Urinary bladder (tissue), 4 donors: Measurements from ENCODE around the gene SNRPD1. TPM values are rescaled to one million over a fixed set of nuclear protein-coding genes. Genes with fewer than 3 reads are reported as not detected.
A peak's percentile ranks its signal among the peaks of the same experiment; 100 is the strongest.
"Not testable (repeated sequence)": the region's sequence is repeated elsewhere in the genome, so short reads cannot be mapped to it uniquely, and the experiment has no call there.

Experiments
- DNase-seq: peaks from one replicate; pipeline ENCODE4 v3.0.0-alpha.2; 2015; ENCODE audit errors: extremely low spot score
- H3K27ac ChIP-seq: one replicate; pipeline ENCODE4 v1.5.1; 2013; ENCODE audit warnings: low read depth, mild to moderate bottlenecking, moderate library complexity
- H3K36me3 ChIP-seq: one replicate; pipeline ENCODE4 v1.6.1; 2013; ENCODE audit warnings: mild to moderate bottlenecking, moderate library complexity; ENCODE audit not compliant: insufficient read depth
- H3K4me1 ChIP-seq: one replicate; pipeline ENCODE4 v1.6.1; 2013; ENCODE audit warnings: mild to moderate bottlenecking, moderate library complexity; ENCODE audit not compliant: insufficient read depth
- H3K4me3 ChIP-seq: one replicate; pipeline ENCODE4 v1.5.1; 2013; ENCODE audit warnings: low read depth, low read length
- WGBS: extraction: QIAGEN DNeasy Blood & Tissue Kit; methylation state at CpG from one replicate; pipeline ENCODE4 v1.1.7; 2013; 5-methylcytosine and 5-hydroxymethylcytosine counted together
- polyA plus RNA-seq: library from polyadenylated mRNA; stranded (reverse); fragments of 200-250 nt; gene quantifications from one replicate; pipeline ENCODE4 v1.2.3, GENCODE V29; 2013
- total RNA-seq: library from RNA; depleted of rRNA; stranded (reverse); fragments of >200 nt; gene quantifications from one replicate; pipeline ENCODE4 v1.2.3, GENCODE V29; 2014
- donor health status: healthy with polysubstance abuse.
- donor health status: healthy.

SNRPD1 gene
- total RNA-seq (10.6 TPM), polyA plus RNA-seq (15.5 TPM)

GRCh38 chr18:21612125-21613039 is at the start of gene SNRPD1:
SNRPD1 (plus strand) TSS chr18:21612314; CDS start chr18:21612430, 116 bp downstream.
- H3K36me3 ChIP-seq, result no peaks in the 10 kb centered on the region
- H3K27ac ChIP-seq, result peak within 1 kb of the TSS; percentile 84
- peak; percentile 75 for DNase-seq
- peak within 1 kb of the TSS; percentile 92 for H3K4me3 ChIP-seq
- under 1% methylated on average over 59 of the region's 59 CpGs for WGBS
- no peaks in the 10 kb centered on the region for H3K4me1 ChIP-seq

GRCh38 chr18:21571772-21572171 is 40.3 kb upstream of the SNRPD1 start:
- no peak for DNase-seq
- Histone ChIP-seq H3K4me1 (no peaks in the 10 kb centered on the region), H3K27ac (no peak overlapping the region), H3K4me3 (no peak overlapping the region), H3K36me3 (no peaks in the 10 kb centered on the region)

GRCh38 chr18:21575656-21576055 is 36.5 kb upstream of the SNRPD1 start:
- 93% methylated on average over 4 of the region's 4 CpGs for WGBS
- no peaks in the 10 kb centered on the region for H3K36me3 ChIP-seq

GRCh38 chr18:21584391-21584790 is 27.7 kb upstream of the SNRPD1 start:
- H3K27ac ChIP-seq, result no peak overlapping the region
- no peak for DNase-seq
- H3K4me3 ChIP-seq, result no peak overlapping the region
- 92% methylated on average over 5 of the region's 5 CpGs for WGBS
- H3K4me1 ChIP-seq, result no peaks in the 10 kb centered on the region
- H3K36me3 ChIP-seq, result no peaks in the 10 kb centered on the region

More at GRCh38 chr18:21575656-21576055, 36.5 kb upstream of the SNRPD1 start:
- Histone ChIP-seq H3K27ac (no peak overlapping the region), H3K4me1 (no peaks in the 10 kb centered on the region), H3K4me3 (no peak overlapping the region)
- no peak for DNase-seq

GRCh38 chr18:21592361-21592760 is 19.8 kb upstream of the SNRPD1 start:
- not testable (repeated sequence) for H3K27ac ChIP-seq, H3K36me3 ChIP-seq, H3K4me3 ChIP-seq, H3K4me1 ChIP-seq, DNase-seq
- 99% methylated on average over 16 of the region's 33 CpGs for WGBS

- no peak overlapping the region for H3K27ac ChIP-seq
- WGBS, result 91% methylated on average over 3 of the region's 7 CpGs
Measured at GRCh38 chr18:21593540-21594257, 18.4 kb upstream of the SNRPD1 start.

GRCh38 chr18:21597620-21598019 is 14.5 kb upstream of the SNRPD1 start:
- no peak for DNase-seq
- no peak overlapping the region for H3K4me3 ChIP-seq
- WGBS, result 54% methylated on average over 1 of the region's 1 CpG
- no peaks in the 10 kb centered on the region for H3K36me3 ChIP-seq
- H3K27ac ChIP-seq, result no peak overlapping the region
- H3K4me1 ChIP-seq, result no peaks in the 10 kb centered on the region

More at GRCh38 chr18:21593540-21594257, 18.4 kb upstream of the SNRPD1 start:
- no peaks in the 10 kb centered on the region for H3K36me3 ChIP-seq
- H3K4me1 ChIP-seq, result no peaks in the 10 kb centered on the region
- no peak for DNase-seq
- H3K4me3 ChIP-seq, result no peak overlapping the region

GRCh38 chr18:21598726-21599584 is 13.2 kb upstream of the SNRPD1 start:
- peak overlapping the region; percentile 76 for H3K4me3 ChIP-seq
- 63% methylated on average over 18 of the region's 18 CpGs for WGBS
- no peaks in the 10 kb centered on the region for H3K4me1 ChIP-seq
- H3K27ac ChIP-seq, result no peak overlapping the region
- H3K36me3 ChIP-seq, result no peaks in the 10 kb centered on the region
- DNase-seq, result no peak

GRCh38 chr18:21599585-21600525 is 12.3 kb upstream of the SNRPD1 start:
- DNase-seq, result no peak
- H3K4me3 ChIP-seq, result peak overlapping the region; percentile 76
- H3K36me3 ChIP-seq, result no peaks in the 10 kb centered on the region
- peak overlapping the region; percentile 95 for H3K27ac ChIP-seq
- under 1% methylated on average over 67 of the region's 67 CpGs for WGBS
- no peaks in the 10 kb centered on the region for H3K4me1 ChIP-seq

GRCh38 chr18:21600526-21601410 is 11.3 kb upstream of the SNRPD1 start, which contains the start of gene ESCO1:
ESCO1 (minus strand) TSS chr18:21600704; CDS start chr18:21574843, 25,861 bp downstream.
- Histone ChIP-seq H3K4me1 (no peaks in the 10 kb centered on the region), H3K36me3 (no peaks in the 10 kb centered on the region), H3K4me3 (peak within 1 kb of the TSS; percentile 76), H3K27ac (peak within 1 kb of the TSS; percentile 95)
- WGBS, result 7% methylated on average over 74 of the region's 74 CpGs
- DNase-seq, result peak; percentile 73

GRCh38 chr18:21602299-21602587 is 9.9 kb upstream of the SNRPD1 start:
- WGBS, result 87% methylated on average over 5 of the region's 5 CpGs
- no peak for DNase-seq
- no peak overlapping the region for H3K27ac ChIP-seq
- H3K4me1 ChIP-seq, result no peaks in the 10 kb centered on the region
- H3K36me3 ChIP-seq, result no peaks in the 10 kb centered on the region
- H3K4me3 ChIP-seq, result no peak overlapping the region

- WGBS, result 46% methylated on average over 2 of the region's 2 CpGs
Measured at GRCh38 chr18:21604671-21605070, 7.4 kb upstream of the SNRPD1 start.

More at GRCh38 chr18:21604671-21605070, 7.4 kb upstream of the SNRPD1 start:
- no peaks in the 10 kb centered on the region for H3K36me3 ChIP-seq
- no peak overlapping the region for H3K4me3 ChIP-seq
- no peaks in the 10 kb centered on the region for H3K4me1 ChIP-seq
- H3K27ac ChIP-seq, result no peak overlapping the region
- DNase-seq, result no peak
